ENCODE results near the gene HMCN1.

DNA sequence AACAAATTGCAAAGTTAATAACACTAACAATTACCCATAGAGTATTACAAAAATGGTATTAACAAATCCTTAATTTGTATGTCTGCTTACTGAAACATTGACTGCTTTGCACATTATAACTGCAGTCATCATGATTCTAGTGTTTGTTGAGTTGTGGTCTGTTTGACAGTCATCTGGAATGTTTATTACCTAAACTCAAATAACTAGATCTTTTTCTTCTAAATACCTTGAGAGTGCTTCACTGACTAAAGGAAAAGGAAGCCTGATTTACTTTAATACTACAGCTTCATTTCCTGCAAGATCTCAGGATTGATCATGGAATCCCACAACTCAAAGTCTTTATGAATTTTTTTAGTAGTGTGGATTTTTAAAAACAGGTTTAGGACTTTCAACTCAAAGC is 70.0 kb downstream of the HMCN1 start:
- TF ChIP-seq, protein P1, sequence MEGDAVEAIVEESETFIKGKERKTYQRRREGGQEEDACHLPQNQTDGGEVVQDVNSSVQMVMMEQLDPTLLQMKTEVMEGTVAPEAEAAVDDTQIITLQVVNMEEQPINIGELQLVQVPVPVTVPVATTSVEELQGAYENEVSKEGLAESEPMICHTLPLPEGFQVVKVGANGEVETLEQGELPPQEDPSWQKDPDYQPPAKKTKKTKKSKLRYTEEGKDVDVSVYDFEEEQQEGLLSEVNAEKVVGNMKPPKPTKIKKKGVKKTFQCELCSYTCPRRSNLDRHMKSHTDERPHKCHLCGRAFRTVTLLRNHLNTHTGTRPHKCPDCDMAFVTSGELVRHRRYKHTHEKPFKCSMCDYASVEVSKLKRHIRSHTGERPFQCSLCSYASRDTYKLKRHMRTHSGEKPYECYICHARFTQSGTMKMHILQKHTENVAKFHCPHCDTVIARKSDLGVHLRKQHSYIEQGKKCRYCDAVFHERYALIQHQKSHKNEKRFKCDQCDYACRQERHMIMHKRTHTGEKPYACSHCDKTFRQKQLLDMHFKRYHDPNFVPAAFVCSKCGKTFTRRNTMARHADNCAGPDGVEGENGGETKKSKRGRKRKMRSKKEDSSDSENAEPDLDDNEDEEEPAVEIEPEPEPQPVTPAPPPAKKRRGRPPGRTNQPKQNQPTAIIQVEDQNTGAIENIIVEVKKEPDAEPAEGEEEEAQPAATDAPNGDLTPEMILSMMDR (IDR thresholded peaks at IDR 0.05) = no peak
- no peak for TF ChIP-seq ZFX (IDR thresholded peaks at IDR 0.05; ENCODE audit: borderline replicate concordance)

Data from 22Rv1 (cell line).